C4-2B (cell line): Measurements from ENCODE around the gene GAL3ST1.

ENCODE experiments used
- ZFX ChIP-seq: fragments of 450-650 bp; IDR thresholded peaks from 2 replicates; pipeline ENCODE4 v1.6.1; 2017
- TF ChIP-seq, protein P1 (sequence below): fragments of 450-650 bp; conservative IDR thresholded peaks from 2 replicates; pipeline ENCODE4 v1.5.1; 2017; ENCODE audit warnings: mild to moderate bottlenecking

GRCh38 chr22:30566125-30566524, 8.3 kb downstream of the GAL3ST1 start:
- TF ChIP-seq, protein P1, sequence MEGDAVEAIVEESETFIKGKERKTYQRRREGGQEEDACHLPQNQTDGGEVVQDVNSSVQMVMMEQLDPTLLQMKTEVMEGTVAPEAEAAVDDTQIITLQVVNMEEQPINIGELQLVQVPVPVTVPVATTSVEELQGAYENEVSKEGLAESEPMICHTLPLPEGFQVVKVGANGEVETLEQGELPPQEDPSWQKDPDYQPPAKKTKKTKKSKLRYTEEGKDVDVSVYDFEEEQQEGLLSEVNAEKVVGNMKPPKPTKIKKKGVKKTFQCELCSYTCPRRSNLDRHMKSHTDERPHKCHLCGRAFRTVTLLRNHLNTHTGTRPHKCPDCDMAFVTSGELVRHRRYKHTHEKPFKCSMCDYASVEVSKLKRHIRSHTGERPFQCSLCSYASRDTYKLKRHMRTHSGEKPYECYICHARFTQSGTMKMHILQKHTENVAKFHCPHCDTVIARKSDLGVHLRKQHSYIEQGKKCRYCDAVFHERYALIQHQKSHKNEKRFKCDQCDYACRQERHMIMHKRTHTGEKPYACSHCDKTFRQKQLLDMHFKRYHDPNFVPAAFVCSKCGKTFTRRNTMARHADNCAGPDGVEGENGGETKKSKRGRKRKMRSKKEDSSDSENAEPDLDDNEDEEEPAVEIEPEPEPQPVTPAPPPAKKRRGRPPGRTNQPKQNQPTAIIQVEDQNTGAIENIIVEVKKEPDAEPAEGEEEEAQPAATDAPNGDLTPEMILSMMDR = no peak
- TF ChIP-seq ZFX = no peak
